Progenitor cell of endocrine pancreas (in vitro differentiated cells): ENCODE results near the gene WDFY4. TPM values are rescaled to one million over a fixed set of nuclear protein-coding genes. Genes with fewer than 3 reads are reported as not detected.

Source experiments
- DNase-seq: peaks from one replicate; pipeline ENCODE4 v3.0.0; 2021; ENCODE audit warnings: low spot score; ENCODE audit not compliant: unreplicated experiment
- H3K27ac Mint-ChIP-seq: 2 replicates; pipeline ENCODE4 v1.8.0; 2021; ENCODE audit warnings: mild to moderate bottlenecking, moderate library complexity, mixed read lengths
- H3K27me3 Mint-ChIP-seq: 2 replicates; pipeline ENCODE4 v1.8.0; 2021; ENCODE audit warnings: mixed read lengths
- H3K36me3 Mint-ChIP-seq: 2 replicates; pipeline ENCODE4 v1.8.0; 2022; ENCODE audit warnings: mixed read lengths; ENCODE audit not compliant: insufficient read depth
- H3K4me1 Mint-ChIP-seq: 2 replicates; pipeline ENCODE4 v1.8.0; 2021; ENCODE audit warnings: low read depth, mixed read lengths
- H3K4me3 Mint-ChIP-seq: 2 replicates; pipeline ENCODE4 v1.8.0; 2021; ENCODE audit warnings: low read depth, mild to moderate bottlenecking, moderate library complexity, mixed read lengths
- H3K9me3 Mint-ChIP-seq: 2 replicates; pipeline ENCODE4 v1.8.0; 2021; ENCODE audit warnings: low read depth, mixed read lengths
- total RNA-seq: library from RNA; stranded (reverse); gene quantifications from 2 replicates; pipeline ENCODE4 v1.2.1, GENCODE V29; 2021
- TF ChIP-seq, protein P1 (sequence below): fragments of 200-600 bp; sonication (generic); IDR thresholded peaks from one replicate; pipeline ENCODE4 v1.5.0; 2021; ENCODE audit warnings: antibody characterized with exemption, mild to moderate bottlenecking; ENCODE audit not compliant: unreplicated experiment

WDFY4 gene
- total RNA-seq, 1 donor from 2014 or later = 0.07 TPM

DNA sequence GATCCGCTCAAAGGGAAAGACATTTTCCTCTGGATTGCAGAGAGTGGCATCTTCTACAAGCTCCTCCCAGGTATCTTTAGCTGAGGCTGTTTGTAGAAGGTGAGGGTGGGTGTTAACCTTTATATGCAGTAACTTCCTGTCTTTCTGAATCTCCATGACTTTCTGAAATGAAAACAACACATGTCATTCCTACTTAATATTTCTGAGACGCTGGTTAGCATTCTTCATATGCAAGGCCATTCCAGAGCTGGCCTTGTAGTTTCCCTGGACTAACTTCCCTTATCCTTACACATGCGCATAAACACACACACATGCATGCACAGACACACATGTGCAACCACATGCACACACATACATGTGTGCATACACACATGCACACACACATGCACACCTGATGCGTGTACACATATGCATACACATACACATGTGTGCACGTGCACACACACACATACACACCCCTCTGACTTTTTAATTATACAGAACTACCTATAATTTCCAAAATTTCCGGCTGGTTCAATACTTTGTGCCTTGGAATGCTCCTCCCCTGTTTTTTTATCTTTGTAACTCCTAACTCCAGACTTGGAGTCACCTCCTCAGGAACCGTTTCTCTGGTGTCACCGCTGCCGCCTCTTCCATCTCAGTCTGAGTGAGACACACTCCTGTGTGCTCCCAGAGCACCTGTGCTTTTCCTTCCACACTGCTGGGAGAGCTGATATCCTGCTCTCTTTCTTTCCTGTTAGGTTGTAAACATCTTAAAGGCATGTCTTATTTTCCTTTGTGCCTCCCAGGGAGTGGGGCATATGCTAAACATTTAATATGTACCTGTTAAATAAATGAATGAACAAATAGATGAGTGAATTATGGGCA is 199.7 kb downstream of the WDFY4 start:
- DNase-seq = no peak

DNA sequence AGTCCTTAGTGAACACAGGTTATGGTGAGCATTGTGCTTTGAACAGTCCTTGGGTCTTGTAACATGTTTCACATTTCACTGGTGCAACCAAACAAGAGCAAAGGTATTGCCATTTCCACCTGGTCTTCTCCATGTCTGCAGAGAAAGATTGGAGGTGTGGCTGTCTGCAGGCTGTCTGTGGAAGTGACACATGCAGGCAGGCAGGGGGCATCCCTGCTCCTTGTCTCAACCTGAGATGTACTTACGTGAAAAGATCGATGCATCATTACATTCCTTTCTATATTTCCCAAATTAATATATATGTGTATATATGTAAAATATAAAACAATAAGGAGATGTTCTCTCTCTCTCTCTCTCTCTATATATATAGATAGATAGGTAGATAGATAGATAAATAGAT is 200.7 kb downstream of the WDFY4 start:
- TF ChIP-seq, protein P1, sequence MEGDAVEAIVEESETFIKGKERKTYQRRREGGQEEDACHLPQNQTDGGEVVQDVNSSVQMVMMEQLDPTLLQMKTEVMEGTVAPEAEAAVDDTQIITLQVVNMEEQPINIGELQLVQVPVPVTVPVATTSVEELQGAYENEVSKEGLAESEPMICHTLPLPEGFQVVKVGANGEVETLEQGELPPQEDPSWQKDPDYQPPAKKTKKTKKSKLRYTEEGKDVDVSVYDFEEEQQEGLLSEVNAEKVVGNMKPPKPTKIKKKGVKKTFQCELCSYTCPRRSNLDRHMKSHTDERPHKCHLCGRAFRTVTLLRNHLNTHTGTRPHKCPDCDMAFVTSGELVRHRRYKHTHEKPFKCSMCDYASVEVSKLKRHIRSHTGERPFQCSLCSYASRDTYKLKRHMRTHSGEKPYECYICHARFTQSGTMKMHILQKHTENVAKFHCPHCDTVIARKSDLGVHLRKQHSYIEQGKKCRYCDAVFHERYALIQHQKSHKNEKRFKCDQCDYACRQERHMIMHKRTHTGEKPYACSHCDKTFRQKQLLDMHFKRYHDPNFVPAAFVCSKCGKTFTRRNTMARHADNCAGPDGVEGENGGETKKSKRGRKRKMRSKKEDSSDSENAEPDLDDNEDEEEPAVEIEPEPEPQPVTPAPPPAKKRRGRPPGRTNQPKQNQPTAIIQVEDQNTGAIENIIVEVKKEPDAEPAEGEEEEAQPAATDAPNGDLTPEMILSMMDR = peak; percentile 54
- Mint-ChIP-seq H3K4me1 (no peaks in the 10 kb centered on the region), H3K27ac (no peak overlapping the region), H3K27me3 (peaks cover 16% of the 10 kb centered on the region), H3K36me3 (no peaks in the 10 kb centered on the region), H3K4me3 (no peak overlapping the region), H3K9me3 (no peaks in the 10 kb centered on the region)
- DNase-seq = no peak

More for the DNA sequence above, 199.7 kb downstream of the WDFY4 start:
- TF ChIP-seq, protein P1 = no peak
- no peaks in the 10 kb centered on the region for H3K9me3 Mint-ChIP-seq
- no peak overlapping the region for H3K4me3 Mint-ChIP-seq
- H3K27me3 Mint-ChIP-seq = peaks cover 14% of the 10 kb centered on the region
- H3K36me3 Mint-ChIP-seq = no peaks in the 10 kb centered on the region
- no peaks in the 10 kb centered on the region for H3K4me1 Mint-ChIP-seq
- H3K27ac Mint-ChIP-seq = no peak overlapping the region

DNA sequence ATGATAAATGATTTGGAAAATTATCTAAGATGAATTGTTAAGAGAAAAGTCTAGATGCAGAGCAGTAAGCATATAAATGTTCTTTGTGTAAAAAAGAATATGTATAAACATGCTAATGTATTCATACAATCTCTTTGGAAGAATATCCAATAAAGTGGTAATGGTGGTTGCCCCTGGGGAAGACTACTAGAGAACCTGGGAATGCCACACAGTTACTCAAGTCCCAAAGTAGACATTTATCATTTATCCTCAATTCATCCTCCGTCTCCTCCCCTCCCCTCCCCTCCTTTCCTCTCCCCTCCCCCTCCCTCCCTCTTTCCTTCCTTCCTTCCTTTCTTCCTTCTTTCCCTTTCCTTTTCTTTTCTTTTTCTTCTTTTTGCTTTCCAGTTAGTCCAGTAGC is 203.3 kb downstream of the WDFY4 start:
- H3K4me1 Mint-ChIP-seq = no peaks in the 10 kb centered on the region
- H3K27ac Mint-ChIP-seq = no peak overlapping the region
- DNase-seq = no peak
- no peaks in the 10 kb centered on the region for H3K36me3 Mint-ChIP-seq
- H3K9me3 Mint-ChIP-seq = no peaks in the 10 kb centered on the region
- TF ChIP-seq, protein P1 = no peak
- no peak overlapping the region for H3K4me3 Mint-ChIP-seq
- H3K27me3 Mint-ChIP-seq = peaks cover 13% of the 10 kb centered on the region

DNA sequence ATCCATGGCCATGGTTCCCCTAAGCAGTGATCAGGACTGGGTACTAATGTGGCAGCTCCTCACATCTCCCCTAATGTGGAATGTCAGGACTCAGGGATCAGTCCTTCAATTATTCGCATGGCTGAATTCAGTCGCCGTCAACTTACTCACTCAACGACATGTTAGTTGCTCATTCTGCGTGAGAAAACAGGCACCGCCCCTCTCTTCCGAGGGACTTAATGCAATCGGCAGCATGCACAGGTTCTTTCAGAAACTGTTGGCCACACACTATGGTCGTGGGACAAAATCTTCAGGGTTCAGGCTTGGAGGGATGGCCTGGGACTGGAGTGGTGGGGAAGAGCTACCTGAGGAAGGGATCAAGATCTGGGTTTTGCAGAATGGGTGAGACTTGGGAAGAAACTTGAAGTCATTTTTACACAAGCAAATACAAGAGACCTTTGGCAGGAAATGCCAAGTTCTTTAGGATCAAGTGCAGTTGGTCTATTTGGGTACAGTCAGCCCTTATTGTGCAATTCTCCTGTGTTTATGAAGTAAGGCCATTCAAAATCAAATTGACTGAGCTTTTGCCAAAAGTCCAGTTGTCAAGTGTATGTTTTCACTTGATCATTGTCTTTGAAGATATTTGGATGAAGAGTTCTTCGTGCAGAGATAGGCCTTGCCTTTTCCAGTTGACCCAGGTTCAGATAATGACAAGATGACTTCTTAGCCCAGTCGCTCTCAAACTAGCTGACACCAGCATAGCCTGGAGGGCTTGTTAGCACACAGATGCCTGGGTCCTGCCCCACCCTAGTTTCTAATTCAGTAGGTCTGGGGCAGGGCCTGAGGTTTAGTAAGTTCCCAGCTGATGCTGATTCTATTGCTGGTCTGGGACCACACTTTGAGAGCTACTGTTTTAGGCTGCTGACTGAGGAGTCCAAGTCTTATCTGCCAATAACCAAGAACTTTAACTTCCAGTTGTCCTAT is 206.5 kb downstream of the WDFY4 start:
- H3K4me1 Mint-ChIP-seq = no peaks in the 10 kb centered on the region
- no peak for DNase-seq
- no peaks in the 10 kb centered on the region for H3K36me3 Mint-ChIP-seq
- H3K4me3 Mint-ChIP-seq = no peak overlapping the region
- H3K9me3 Mint-ChIP-seq = no peaks in the 10 kb centered on the region
- no peak overlapping the region for H3K27ac Mint-ChIP-seq
- H3K27me3 Mint-ChIP-seq = peaks cover 15% of the 10 kb centered on the region
- TF ChIP-seq, protein P1 = no peak
